ENCODE data around the gene PPIH.
"Not testable (repeated sequence)": the region's sequence is repeated elsewhere in the genome, so short reads cannot be mapped to it uniquely, and the experiment has no call there.

The PPIH gene

GRCh38 chr1:42657981-42658876 is at the start of gene PPIH:
PPIH (plus strand) TSS chr1:42658423; CDS start chr1:42658447, 24 bp downstream.
- peak; percentile 94 for DNase-seq

GRCh38 chr1:42613803-42614131 is 44.5 kb upstream of the PPIH start:
- DNase-seq: no peak

GRCh38 chr1:42618866-42619265 is 39.4 kb upstream of the PPIH start:
- DNase-seq: no peak

- DNase-seq: no peak
Measured at GRCh38 chr1:42620307-42620706, 37.9 kb upstream of the PPIH start.

- DNase-seq: not testable (repeated sequence)
Measured at GRCh38 chr1:42621180-42621579, 37.0 kb upstream of the PPIH start.

- DNase-seq: not testable (repeated sequence)
Measured at GRCh38 chr1:42627205-42627604, 31.0 kb upstream of the PPIH start.

- DNase-seq: no peak
Measured at GRCh38 chr1:42639116-42639515, 19.1 kb upstream of the PPIH start.

- no peak for DNase-seq
Measured at GRCh38 chr1:42646056-42646455, 12.2 kb upstream of the PPIH start.

- DNase-seq: no peak
Measured at GRCh38 chr1:42657201-42657600, 1.0 kb upstream of the PPIH start.

- DNase-seq: no peak
Measured at GRCh38 chr1:42658877-42659337, 684 bp downstream of the PPIH start.

GRCh38 chr1:42660907-42661500 is 2.8 kb downstream of the PPIH start:
- no peak for DNase-seq

- DNase-seq: no peak
Measured at GRCh38 chr1:42669936-42670335, 11.7 kb downstream of the PPIH start.

GRCh38 chr1:42670425-42670824 is 12.2 kb downstream of the PPIH start:
- DNase-seq: no peak

- no peak for DNase-seq
Measured at GRCh38 chr1:42674214-42674613, 16.0 kb downstream of the PPIH start.

GRCh38 chr1:42674682-42675081 is 16.5 kb downstream of the PPIH start:
- no peak for DNase-seq

- DNase-seq: no peak
Measured at GRCh38 chr1:42675467-42675866, 17.2 kb downstream of the PPIH start.

- no peak for DNase-seq
Measured at GRCh38 chr1:42676534-42677087, 18.4 kb downstream of the PPIH start.

GRCh38 chr1:42679364-42679983 is 21.3 kb downstream of the PPIH start:
- DNase-seq: no peak

- DNase-seq: no peak
Measured at GRCh38 chr1:42680055-42680454, 21.8 kb downstream of the PPIH start.

- DNase-seq: peak; percentile 24
Measured at GRCh38 chr1:42680921-42681683, 22.9 kb downstream of the PPIH start.

- DNase-seq: peak; percentile 95
Measured at GRCh38 chr1:42681741-42682483, 23.7 kb downstream of the PPIH start, which contains the start of gene YBX1. YBX1 (plus strand) TSS chr1:42682418; CDS start chr1:42682566, 148 bp downstream.

- DNase-seq: not testable (repeated sequence)
Measured at GRCh38 chr1:42682484-42682738, 24.2 kb downstream of the PPIH start.

Data from activated T-cell treated with anti-CD3 and anti-CD28 coated beads, Interleukin-2, amount 50 U/mL, for 1 hour (primary cell).